ENCODE measurements around the gene SYT11.
"Not testable (repeated sequence)": the region's sequence is repeated elsewhere in the genome, so short reads cannot be mapped to it uniquely, and the experiment has no call there.

The SYT11 gene

DNA sequence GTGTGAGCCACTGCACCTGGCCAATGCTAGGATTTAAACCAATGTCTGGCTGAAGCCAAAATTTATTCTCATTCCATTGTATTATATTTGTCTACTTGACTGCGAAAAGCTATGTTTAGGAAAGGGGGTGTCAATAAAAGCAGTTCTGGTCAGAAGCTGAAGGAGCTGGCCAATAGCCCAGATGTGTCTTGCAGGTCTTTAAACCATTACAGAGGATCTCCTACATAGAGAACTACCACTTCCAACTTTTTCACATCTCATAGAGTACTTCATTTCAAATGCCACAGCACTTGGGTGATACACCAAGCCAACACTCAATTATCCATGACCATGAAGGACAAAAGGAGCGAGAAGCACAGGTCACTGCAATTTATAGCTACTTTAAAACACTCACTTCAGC, 2.5 kb downstream of the SYT11 start:
- no peak for DNase-seq

DNA sequence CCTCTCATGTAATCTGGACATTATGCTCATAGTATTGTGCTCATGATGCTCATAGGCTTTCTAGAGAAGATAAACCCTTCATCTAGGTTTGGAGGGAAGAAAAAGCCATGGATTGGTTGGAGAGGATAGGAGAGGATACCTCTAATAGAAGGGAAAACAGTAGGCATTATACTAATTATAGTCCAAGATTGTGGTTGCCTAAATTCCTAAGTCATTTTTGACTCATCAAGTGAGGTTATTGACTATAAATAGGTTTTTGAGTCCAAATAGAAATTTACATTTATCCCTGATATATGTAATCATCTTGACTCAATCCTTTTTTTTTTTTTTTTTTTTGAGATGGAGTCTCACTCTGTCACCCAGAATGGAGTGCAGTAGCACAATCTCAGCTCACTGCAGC, 5.0 kb downstream of the SYT11 start:
- no peak for DNase-seq

DNA sequence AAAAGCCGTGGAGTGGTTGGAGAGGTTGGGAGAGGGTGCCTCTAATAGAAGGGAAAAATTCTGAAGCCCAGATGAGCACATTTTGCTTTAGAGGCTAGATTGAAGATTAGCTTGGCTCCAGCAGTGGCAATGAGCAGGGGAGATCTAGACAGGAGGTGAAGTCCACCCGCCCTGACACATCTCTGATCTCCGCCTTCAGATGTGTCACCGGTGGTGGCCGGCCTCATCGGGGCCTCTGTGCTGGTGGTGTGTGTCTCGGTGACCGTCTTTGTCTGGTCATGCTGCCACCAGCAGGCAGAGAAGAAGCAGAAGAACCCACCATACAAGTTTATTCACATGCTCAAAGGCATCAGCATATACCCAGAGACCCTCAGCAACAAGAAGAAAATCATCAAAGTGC, 8.4 kb downstream of the SYT11 start:
- DNase-seq = no peak

DNA sequence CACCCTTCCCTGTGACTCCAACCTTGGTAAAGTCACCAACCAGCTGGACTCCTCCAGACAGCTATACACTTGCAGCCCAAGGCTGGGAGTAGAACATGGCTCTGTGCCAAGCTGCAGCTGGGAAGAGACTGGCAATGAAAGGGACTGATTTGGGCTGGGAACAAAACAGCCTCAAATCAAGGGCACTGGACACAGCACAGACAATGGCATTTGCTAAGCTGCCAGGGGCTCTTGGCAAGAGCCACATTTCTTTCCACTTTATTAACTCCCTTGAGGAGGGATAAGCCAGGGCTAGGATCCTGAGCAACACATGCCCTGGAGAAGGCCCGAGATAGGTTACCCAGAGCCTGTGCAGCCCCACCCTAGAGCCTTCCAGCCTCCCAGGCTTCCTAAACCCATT, 12.0 kb downstream of the SYT11 start:
- DNase-seq = no peak

DNA sequence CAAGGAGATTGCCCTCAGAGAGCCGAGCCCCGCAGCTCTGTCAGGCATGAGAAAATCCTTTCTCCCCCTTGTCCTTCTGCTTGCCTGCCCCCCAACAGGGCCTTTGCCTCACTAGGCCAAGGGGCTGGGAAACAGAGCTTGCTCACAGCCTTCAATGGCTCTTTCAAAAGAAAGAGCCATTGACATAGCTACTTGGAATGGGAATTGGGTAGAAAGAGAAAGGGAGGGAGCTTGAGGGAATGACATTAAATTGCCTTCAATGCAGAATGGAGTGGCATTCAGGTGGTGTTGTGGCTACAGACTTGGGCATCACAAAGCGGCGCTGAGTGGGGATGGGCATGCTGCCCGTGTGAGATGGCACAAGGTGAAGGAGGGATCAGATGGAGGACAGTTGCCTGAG, 13.2 kb downstream of the SYT11 start:
- no peak for DNase-seq

DNA sequence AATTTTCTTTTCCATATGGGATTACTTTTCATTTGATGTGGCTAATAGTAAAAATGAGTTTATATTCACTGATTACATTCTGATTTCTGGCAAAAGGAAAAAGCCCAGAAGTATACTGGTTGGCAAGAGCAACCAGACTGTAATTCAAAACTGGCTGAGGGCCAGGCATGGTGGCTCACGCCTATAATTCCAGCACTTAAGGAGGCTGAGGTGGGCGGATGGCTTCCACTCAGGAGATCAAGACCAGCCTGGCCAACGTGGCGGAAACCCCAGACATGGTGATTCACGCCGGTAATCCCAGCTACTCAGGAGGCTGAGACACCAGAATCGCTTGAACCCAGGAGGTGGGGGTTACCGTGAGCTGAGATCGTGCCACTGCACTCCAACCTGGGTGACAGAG, 14.5 kb downstream of the SYT11 start:
- no peak for DNase-seq

DNA sequence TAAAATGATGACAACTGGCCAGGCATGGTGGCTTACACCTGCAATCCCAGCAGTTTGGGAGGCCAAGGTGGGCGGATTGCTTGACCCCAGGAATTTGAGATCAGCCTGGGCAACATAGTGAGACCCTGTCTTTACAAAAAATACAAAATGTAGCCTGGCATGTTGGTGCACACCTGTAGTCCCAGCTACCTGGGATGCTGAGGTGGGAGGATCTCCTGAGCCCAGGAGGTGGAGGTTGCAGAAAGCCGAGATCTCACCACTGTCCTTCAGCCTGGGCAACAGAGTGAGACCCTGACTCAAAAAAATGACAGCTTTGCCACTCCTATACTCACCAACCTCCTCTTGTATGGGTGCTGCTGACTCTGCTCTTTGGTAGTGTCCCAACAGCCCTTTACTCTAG, 18.6 kb downstream of the SYT11 start:
- DNase-seq = no peak

DNA sequence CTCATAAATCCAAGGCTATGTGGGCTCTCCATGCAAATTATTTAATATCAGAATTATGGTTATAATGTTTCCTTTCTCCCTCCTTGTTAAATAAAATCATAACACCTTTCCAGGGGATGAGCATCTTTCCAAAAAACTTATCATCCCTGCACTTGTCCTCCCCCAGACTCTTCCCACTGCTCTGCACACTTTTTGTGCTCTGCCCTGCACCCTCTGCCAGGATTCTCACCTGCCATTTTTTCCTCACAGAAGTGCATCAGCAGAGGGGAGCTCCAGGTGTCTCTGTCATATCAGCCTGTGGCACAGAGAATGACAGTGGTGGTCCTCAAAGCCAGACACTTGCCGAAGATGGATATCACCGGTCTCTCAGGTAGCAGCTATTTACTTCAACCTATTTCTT, 20.9 kb downstream of the SYT11 start:
- DNase-seq = no peak

DNA sequence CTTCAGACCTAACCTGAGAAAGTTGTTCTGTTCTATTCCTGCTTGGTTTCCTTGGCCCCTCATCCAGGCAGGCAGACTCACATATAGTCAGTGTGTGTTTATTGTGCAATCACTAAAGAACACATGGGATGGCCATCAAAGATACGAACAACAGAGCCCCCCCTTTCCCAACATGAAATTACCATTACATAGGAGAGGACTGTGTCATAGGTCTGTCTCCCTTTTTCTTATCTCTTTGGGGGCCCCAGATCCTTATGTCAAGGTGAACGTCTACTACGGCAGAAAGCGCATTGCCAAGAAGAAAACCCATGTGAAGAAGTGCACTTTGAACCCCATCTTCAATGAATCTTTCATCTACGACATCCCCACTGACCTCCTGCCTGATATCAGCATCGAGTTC, 21.6 kb downstream of the SYT11 start:
- no peak for DNase-seq

DNA sequence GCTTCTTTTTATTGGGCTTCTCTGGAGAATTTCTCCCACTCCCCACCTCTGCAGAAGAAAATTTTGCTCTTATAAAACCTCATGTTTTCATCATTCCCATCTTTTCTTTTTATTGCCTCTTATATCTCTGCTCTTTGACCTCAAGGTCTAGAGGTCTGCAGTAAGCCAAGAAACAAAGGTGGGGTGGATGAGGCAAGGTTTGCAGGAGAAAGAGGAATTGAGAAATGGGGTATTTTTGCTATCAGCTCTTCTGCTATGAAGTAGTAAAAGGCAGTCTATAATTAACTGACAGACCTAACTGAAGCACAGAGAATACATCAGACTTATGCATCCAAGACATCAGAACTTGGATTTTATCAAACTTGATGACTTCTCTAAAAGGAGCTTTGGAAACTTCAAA, 22.9 kb downstream of the SYT11 start:
- no peak for DNase-seq

DNA sequence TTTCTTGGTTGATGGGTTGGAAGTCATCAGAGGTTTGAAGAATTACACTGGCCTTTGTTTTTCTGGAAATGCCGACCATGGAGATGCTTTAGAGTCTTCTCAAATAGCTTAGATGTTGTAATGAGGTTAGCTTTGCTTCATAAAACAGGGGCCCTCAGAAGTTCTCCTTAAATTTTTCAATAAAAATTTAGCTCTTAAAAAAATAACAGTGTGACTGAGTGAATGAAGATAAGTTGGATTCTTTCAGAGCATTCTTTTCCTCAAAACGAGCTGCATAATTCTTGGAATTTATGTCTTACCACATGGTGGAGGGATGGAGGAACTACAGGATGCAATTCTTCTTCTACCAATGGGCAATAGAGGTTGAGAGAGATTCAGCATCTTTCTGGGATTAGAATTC, 23.4 kb downstream of the SYT11 start:
- DNase-seq = no peak

DNA sequence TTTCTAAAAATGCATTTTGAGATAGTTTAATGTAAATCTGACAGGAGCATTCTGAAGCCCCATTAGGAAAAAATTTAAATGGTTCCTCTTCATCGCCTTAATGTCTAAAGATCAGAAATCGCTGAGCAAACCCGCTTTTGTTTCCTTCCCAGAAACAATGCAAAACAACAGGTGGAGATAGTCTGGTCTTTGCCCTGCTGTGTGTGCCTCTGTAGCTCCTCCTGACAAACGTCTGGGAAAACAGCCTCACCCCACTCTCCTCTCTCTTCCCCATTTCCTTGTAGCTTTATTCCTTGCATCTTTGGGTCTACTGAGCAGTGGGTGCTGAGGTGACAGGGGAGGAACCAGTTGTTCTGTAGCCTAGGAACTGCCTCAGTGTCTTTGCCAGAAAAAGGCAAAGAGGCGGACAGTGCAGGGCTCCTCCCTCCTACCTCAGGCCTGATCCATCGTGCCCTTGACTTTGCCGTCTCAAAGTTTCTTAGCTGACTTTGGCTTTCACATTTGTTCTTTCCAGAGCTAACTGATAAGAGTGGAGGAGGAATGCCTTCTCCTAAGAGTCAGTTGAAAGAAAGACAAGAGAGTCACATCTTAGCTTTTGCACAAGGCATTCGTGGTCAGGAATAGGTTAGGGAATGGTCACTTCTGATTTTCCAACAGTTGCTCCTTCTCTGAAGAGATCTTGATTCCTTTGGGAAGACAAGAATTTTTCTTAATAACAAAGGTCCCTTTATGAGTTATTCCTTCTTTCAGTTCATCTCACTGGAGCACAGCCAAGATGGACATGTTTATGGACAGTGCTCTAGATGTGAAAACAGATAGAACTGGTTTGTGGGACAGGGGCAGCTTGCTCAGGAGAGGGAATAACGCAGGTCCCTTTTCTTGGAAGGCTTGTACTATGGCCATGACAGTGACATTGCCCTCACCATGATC, 24.9 kb downstream of the SYT11 start:
- no peak for DNase-seq

DNA sequence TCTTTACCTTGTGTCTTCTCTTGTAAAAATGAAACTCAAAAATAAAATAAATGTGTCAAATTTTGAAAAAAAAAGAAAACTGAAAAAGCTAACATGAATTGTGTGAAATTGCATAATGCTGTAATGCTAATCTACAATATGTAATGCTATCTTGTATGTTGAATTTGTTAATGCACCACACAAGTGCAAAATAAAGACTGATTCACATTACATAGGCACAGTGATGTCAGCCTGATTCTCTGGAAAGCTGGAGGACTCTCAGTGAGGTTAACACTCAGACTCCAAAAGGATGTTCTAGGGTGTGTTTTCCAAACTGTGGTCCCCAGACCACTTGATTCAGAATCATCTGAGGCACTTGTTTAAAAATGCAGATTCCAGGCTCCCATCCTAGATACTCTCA, 25.6 kb downstream of the SYT11 start:
- no peak for DNase-seq

DNA sequence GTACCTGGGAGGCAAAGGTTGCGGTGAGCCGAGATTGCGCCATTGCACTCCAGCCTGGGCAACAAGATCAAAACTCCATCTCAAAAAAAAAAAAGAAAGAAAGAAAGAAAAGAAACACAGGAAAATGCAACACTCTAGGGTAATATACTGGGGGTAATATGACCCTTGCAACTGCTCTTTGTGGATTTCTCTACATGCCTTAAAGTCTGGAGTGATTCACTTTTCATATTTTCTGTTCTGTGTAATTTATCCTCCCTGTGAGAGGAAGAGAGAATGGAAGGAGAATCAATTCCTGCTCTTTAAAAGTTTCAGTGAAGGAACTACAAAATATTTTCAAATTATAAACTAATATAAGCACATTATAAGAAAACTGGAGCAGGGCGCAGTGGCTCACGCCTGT, 29.1 kb downstream of the SYT11 start:
- no peak for DNase-seq

DNA sequence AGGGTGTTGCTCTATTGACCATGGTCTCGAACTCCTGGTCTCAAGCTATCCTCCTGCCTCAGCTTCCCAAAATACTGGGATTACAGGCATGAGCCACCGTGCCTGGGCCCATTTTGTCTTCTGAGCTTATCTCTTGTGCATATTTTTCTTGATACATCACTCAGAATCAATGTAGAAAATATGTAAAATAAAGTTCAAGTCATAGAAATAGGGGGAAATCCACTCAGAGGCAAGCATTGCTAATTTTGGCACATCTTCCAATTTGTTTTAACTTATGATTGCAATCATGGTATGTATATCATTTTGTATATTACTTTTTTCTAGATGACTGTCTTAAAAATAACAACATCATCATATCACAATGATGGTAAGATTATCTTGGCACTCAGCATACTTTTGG, 30.2 kb downstream of the SYT11 start:
- DNase-seq = no peak

DNA sequence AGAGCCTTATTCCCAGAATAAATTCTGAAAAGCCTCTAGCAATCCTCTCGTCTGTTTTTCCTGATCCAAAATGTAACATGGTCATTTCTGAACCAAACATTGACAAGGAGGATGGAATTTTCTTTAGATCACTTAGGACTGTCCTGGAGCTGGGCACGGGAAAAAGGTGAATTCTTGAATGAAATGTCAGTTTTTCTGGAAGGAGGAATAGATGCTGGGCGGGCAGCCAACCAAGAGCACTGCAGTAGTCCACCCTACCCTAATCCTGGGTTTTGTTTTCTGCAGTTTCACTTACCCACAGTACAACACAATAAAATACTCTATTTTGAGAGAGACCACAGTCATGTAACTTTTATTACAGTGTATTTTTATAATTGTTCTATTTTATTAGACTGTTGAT, 30.9 kb downstream of the SYT11 start:
- no peak for DNase-seq

DNA sequence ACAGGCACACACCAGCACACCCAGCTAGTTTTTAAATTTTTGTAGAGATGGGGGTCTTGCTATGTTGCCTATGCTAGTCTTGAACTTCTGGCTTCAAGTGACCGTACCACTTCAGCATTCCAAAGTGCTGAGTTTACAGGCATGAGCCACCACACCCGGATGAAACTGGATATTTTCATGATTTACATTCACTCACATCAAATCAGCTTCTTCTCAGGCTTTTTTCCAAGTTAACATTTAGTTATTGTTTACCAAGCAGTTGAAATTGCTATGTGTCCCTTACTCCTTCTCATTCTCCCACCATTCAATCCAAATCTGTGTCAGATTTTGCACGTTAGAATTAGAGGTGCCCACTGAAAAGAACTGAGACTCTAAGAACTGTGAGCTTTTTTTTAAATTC, 33.4 kb downstream of the SYT11 start:
- DNase-seq = no peak

DNA sequence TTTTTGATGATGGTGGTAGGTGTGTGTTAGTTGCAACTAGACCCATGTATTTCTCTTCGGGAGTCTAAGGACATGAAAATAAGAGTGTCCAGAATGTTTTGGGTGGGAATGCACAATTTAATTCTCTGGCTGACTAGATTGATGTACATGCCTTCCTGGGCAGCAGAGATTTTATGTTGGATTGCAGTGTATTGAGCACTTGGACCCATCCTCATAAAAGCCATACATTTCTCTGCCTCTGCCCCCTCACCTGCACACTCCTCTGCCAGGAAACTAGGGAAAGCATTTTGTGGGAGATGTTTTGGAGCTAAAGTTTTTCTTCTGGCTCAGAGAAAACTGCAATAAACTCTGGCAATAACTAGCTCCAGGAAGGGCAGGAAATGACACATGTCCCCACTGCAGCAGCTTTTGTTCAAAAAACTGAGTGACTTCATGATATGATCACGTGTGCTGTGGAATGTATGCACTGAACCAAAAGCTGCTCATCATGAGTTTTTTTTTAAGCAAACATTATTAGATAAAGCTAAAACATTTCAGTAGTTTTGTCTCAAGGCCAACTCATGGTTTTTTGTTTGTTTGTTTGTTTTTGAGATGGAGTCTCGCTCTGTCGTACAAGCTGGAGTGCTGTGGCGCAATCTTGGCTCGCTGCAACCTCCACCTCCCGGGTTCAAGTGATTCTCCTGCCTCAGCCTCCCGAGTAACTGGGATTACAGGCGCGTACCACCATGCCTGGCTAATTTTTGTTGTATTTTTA, 34.2 kb downstream of the SYT11 start:
- DNase-seq = no peak

DNA sequence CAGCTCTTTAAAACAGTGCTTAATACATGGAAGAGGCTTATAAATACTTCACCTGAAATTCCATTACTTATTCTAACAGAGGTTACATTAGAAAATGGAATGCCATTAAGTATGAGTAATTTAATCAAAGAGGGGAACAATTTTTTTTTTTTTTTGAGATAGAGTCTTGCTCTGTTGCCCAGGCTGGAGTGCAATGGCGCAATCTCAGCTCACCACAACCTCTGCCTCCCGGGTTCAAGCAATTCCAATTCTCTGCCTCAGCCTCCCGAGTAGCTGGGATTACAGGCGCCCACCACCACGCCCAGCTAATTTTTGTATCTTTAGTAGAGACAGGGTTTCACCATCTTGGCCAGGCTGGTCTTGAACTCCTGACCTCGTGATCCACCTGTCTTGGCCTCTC, 36.2 kb downstream of the SYT11 start:
- not testable (repeated sequence) for DNase-seq

DNA sequence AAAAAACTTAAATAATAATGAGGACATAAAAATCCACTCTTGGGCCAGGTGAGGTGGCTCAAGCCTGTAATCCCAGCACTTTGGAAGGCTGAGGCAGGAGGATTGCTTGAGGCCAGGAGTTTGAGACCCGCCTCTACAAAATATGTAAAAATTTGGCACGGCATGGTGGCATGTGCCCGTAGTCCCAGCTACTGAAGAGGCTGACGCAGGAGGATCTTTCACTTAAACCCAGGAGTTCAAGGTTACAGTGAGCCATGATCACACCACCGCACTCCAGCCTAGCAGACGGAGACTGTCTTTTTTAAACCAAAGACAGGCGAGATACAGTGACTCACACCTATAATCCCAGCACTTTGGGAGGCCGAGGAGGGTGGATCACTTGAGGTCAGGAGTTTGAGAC, 37.1 kb downstream of the SYT11 start:
- DNase-seq = not testable (repeated sequence)

DNA sequence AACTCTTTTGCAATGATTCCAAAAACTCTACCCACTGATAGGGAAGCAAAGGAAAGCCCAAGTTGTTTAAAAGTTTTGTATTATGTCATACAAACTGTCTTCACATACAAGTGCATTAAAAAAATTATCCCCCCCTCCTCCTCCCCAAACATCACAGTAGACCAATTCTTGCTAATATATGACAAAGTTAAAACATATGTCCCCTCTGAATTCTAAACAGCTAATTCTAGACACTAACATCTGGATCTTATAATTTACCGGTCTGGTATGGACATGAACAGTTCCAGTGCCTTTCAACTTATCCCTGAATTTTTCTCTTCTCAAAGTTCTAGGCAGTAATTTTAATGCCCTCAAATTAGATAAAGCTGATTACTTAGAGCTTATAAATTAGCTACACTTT, 38.4 kb downstream of the SYT11 start:
- no peak for DNase-seq

DNA sequence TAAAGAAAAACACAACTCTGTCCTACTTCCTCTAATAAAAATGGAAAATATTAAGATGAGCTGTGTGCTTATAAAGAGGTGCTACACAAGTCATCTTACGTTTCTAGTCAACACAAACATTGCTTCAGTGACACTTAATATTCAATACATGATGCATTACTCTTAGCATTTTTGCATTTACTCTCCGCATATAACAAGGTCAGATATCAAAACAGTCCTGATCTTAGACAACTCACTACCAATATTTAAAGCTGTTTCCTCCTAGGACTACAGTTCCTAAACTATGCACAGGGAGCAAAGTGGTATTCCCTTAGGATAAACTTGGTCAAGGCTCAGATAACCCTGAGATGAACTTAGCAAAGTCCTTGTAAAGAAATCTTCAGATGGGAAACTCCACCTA, 39.5 kb downstream of the SYT11 start:
- no peak for DNase-seq

DNA sequence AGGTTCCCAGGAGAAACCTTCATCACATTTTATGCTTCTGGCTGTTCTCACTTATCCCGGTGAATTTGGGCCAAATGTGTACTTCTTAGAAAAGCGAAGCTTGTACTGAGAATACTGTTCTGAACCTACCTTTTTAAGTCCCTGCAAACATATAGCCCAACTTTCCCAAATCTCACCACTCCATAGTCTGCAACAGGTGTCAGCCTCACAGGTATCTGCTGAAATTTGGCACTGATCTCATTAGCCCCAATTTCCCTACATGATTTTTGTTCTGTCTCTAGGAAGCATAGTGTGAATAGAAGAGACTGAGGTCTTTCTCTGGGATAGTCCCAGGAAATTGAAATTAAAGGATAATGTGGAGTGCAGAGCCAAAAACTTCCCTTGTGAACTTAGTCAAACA, 40.3 kb downstream of the SYT11 start:
- no peak for DNase-seq

DNA sequence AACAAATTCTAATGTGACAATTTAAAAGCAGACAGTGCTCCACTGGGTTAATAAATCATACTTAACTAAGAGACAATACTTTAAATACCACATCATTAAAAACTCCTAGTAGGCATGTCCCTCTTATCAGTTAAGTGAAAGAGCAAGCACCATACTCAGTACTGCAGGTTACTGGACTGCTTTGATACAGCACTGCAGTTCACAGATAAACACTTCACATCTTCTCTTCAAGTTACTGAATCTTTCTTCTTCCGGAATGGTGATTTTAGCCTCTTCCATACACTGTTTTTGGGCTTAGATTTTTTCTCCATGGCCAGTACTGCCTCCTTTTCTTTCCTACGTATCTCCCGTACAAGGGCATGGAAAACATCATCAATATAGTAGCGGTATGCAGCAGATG, 40.8 kb downstream of the SYT11 start:
- no peak for DNase-seq

Data from T-helper 9 cell (primary cell).